ENCODE data around the gene GALNT18.

GALNT18 gene

DNA sequence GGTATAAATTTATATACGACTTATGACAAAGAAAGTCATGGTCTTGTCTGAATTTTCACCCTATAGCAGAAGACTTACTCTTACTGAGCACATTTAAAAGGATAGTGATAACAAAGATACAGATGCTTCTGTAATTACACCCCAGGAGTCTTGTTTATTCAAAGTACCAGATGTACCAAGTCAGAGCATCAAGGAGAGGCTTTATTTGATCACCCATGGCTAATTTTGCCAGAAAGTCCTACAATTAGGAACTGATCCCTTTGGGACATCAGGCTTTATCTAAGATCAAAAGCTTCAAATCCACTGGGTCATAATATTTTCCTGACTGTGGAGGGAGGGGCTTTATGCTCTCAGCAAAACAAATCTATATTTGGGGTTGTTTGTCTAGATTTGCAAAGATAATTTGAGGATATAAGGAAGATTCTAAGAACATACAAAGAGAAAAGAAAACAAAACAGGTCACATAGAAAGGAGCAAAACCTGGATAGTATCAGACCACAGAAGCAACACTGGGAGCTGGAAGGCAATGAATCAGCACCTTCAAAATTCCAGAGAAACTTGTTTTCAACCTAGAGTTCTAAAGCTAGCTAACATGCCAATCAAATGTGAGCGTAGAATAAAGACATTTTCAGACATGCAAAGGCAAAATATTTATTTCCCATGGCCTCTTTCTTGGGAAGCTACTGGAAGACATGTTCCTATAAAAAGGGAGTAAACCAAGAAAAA is 143.9 kb downstream of the GALNT18 start:
- no peak for DNase-seq (ENCODE audit: low read depth in 1 of 2, low spot score in 1 of 2)
- TF ChIP-seq POLR2AphosphoS5 (IDR thresholded peaks at IDR 0.05; ENCODE audit: low read depth) (no peak), SPI1 (IDR thresholded peaks at IDR 0.05; ENCODE audit: borderline replicate concordance, low read depth) (no peak), GABPA (IDR thresholded peaks at IDR 0.05; ENCODE audit: low read depth) (no peak)
- TF ChIP-seq, protein P1, sequence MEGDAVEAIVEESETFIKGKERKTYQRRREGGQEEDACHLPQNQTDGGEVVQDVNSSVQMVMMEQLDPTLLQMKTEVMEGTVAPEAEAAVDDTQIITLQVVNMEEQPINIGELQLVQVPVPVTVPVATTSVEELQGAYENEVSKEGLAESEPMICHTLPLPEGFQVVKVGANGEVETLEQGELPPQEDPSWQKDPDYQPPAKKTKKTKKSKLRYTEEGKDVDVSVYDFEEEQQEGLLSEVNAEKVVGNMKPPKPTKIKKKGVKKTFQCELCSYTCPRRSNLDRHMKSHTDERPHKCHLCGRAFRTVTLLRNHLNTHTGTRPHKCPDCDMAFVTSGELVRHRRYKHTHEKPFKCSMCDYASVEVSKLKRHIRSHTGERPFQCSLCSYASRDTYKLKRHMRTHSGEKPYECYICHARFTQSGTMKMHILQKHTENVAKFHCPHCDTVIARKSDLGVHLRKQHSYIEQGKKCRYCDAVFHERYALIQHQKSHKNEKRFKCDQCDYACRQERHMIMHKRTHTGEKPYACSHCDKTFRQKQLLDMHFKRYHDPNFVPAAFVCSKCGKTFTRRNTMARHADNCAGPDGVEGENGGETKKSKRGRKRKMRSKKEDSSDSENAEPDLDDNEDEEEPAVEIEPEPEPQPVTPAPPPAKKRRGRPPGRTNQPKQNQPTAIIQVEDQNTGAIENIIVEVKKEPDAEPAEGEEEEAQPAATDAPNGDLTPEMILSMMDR (IDR thresholded peaks at IDR 0.05; ENCODE audit: insufficient read depth, low read length): no peak
- TF ChIP-seq, protein P2, sequence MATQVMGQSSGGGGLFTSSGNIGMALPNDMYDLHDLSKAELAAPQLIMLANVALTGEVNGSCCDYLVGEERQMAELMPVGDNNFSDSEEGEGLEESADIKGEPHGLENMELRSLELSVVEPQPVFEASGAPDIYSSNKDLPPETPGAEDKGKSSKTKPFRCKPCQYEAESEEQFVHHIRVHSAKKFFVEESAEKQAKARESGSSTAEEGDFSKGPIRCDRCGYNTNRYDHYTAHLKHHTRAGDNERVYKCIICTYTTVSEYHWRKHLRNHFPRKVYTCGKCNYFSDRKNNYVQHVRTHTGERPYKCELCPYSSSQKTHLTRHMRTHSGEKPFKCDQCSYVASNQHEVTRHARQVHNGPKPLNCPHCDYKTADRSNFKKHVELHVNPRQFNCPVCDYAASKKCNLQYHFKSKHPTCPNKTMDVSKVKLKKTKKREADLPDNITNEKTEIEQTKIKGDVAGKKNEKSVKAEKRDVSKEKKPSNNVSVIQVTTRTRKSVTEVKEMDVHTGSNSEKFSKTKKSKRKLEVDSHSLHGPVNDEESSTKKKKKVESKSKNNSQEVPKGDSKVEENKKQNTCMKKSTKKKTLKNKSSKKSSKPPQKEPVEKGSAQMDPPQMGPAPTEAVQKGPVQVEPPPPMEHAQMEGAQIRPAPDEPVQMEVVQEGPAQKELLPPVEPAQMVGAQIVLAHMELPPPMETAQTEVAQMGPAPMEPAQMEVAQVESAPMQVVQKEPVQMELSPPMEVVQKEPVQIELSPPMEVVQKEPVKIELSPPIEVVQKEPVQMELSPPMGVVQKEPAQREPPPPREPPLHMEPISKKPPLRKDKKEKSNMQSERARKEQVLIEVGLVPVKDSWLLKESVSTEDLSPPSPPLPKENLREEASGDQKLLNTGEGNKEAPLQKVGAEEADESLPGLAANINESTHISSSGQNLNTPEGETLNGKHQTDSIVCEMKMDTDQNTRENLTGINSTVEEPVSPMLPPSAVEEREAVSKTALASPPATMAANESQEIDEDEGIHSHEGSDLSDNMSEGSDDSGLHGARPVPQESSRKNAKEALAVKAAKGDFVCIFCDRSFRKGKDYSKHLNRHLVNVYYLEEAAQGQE (IDR thresholded peaks at IDR 0.05; ENCODE audit: insufficient replicate concordance, low read depth): no peak
- H3K4me3 ChIP-seq (replicated peaks; ENCODE audit: insufficient read depth, low read length): no peak overlapping the region
- H3K27me3 ChIP-seq (ENCODE audit: insufficient read depth, poor library complexity, severe bottlenecking): peaks cover 2% of the 10 kb centered on the region
- no peak overlapping the region for H3K27ac ChIP-seq (replicated peaks)

DNA sequence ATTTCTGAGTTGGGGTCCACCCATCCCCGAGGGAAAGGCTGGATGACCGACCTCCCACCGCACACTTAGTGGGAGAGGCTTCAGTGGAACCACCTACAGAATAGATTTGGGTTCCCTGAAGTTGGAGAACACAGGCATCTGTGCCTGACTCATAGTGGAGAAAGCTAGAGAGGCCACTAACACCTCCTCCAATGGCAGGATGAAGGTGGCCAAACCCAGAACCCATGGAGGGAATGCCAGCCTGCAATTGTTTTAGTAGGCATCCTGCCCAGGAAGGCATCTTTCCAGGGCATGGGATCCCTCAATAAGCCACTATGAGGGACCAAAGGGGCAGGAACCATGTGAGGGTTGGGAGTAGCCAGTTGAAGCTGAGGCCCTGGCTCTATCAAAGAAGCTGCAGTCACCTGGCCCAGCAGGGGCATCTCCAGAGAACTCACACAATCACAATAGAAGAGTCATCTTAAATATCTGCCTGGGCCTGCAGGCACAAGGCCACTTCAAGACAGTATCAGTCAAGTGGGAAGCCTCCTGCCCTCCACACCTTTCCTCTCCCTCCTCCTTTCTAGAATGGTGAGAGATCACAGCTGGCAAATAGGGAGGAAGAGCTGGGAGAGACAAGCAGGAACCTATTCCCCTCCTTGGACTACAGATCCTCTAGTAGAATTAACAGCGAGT is 144.7 kb downstream of the GALNT18 start:
- peaks cover 2% of the 10 kb centered on the region for H3K27me3 ChIP-seq (ENCODE audit: insufficient read depth, poor library complexity, severe bottlenecking)
- no peak for DNase-seq (ENCODE audit: low read depth in 1 of 2, low spot score in 1 of 2)
- H3K27ac ChIP-seq (replicated peaks): no peak overlapping the region
- H3K4me3 ChIP-seq (replicated peaks; ENCODE audit: insufficient read depth, low read length): no peak overlapping the region
- TF ChIP-seq, protein P1 (IDR thresholded peaks at IDR 0.05; ENCODE audit: insufficient read depth, low read length): no peak
- TF ChIP-seq, protein P2 (IDR thresholded peaks at IDR 0.05; ENCODE audit: insufficient replicate concordance, low read depth): no peak
- TF ChIP-seq POLR2AphosphoS5 (IDR thresholded peaks at IDR 0.05; ENCODE audit: low read depth) (no peak), SPI1 (IDR thresholded peaks at IDR 0.05; ENCODE audit: borderline replicate concordance, low read depth) (no peak), GABPA (IDR thresholded peaks at IDR 0.05; ENCODE audit: low read depth) (no peak)

DNA sequence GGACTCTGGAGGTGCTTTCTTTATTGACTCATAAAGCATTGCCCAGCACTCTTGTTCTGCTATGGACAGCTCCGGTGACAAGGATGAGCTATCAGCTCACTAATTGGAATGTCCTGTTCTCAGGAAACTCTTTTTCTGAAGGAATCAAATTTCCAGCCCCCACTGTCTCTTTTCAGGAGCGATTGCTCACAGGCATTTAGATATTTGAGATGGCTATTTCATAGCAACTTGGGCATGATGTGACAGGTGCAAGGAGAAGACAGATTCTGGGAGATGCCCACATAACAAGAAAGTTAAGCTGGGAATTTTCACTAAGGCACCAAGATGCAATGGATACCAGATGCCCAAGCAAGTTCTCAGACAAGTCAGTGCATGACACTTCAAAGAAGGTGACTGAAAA is 145.3 kb downstream of the GALNT18 start:
- Histone ChIP-seq H3K27ac (replicated peaks) (no peak overlapping the region), H3K4me3 (replicated peaks; ENCODE audit: insufficient read depth, low read length) (no peak overlapping the region), H3K27me3 (ENCODE audit: insufficient read depth, poor library complexity, severe bottlenecking) (peaks cover 2% of the 10 kb centered on the region)
- DNase-seq (ENCODE audit: low read depth in 1 of 2, low spot score in 1 of 2): no peak
- TF ChIP-seq, protein P2 (IDR thresholded peaks at IDR 0.05; ENCODE audit: insufficient replicate concordance, low read depth): no peak
- TF ChIP-seq GABPA (IDR thresholded peaks at IDR 0.05; ENCODE audit: low read depth): no peak
- TF ChIP-seq POLR2AphosphoS5 (IDR thresholded peaks at IDR 0.05; ENCODE audit: low read depth): no peak
- no peak for TF ChIP-seq SPI1 (IDR thresholded peaks at IDR 0.05; ENCODE audit: borderline replicate concordance, low read depth)
- TF ChIP-seq, protein P1 (IDR thresholded peaks at IDR 0.05; ENCODE audit: insufficient read depth, low read length): no peak
